Spleen (tissue), 7 donors: ENCODE measurements around the gene SEZ6L2.

Source experiments
- CTCF ChIP-seq, 11 experiments: fragments of 200-600 bp in 7 of 11; fragments of 450-650 bp in 4 of 11; sonication (generic) in 4 of 11; IDR thresholded peaks in 8 of 11; conservative IDR thresholded peaks in 3 of 11; 1 replicate in 7 of 11; 2 replicates in 4 of 11; pipeline versions ENCODE4 v1.4.0 to v1.8.0; 2016 to 2021; ENCODE audit warnings: antibody characterized with exemption in 11 of 11, inconsistent platforms in 4 of 11, mild to moderate bottlenecking in 1 of 11
- POLR2A ChIP-seq, 3 donors: fragments of 450-650 bp; IDR thresholded peaks; one replicate each; pipeline ENCODE4 v1.5.1; 2017; ENCODE audit warnings: antibody characterized with exemption in 3 of 3, mild to moderate bottlenecking in 1 of 3
- donor health status: DM: no; HTN: no; CAD: no; lungs with moderate emphysema.
- donor health status: DM: no; HTN: no; CAD: no.
- donor health status: DM: no; HTN: no; CAD: no.

- TF ChIP-seq CTCF (IDR thresholded peaks at IDR 0.05 in 8 of 11, conservative IDR thresholded peaks at IDR 0.05 in 3 of 11) = no peak
- TF ChIP-seq POLR2A (IDR thresholded peaks at IDR 0.05) = no peak
Observed at GRCh38 chr16:29881050-29881449, 18.3 kb downstream of the SEZ6L2 start.
